GM23338 (cell line): ENCODE results near the gene RYR2. TPM values are rescaled to one million over a fixed set of nuclear protein-coding genes. Genes with fewer than 3 reads are reported as not detected.

Source experiments
- ATAC-seq: fragments of 200-7000 bp; cut with Tn5 transposase; 3 replicates; pipeline ENCODE4 v1.9.1; 2020
- DNase-seq: peaks from one replicate; pipeline ENCODE4 v3.0.0-alpha.2; 2015; ENCODE audit warnings: low spot score
- H2AFZ ChIP-seq: fragments of 200-600 bp; sonication (generic); 2 replicates; pipeline ENCODE4 v1.8.0; 2016; ENCODE audit warnings: antibody characterized with exemption, mild to moderate bottlenecking, moderate library complexity
- H3F3A ChIP-seq: fragments of 200-600 bp; sonication (generic); replicated peaks from 2 replicates; pipeline ENCODE4 v1.8.0; 2017; ENCODE audit warnings: antibody characterized with exemption, mixed run types, low read depth
- H3K27ac ChIP-seq: fragments of 200-600 bp; sonication (generic); 2 replicates; pipeline ENCODE4 v1.6.1; 2016; ENCODE audit warnings: low read depth
- H3K27me3 ChIP-seq: fragments of 200-600 bp; sonication (generic); 2 replicates; pipeline ENCODE4 v1.8.0; 2016; ENCODE audit warnings: mild to moderate bottlenecking, mixed run types, moderate library complexity; ENCODE audit not compliant: insufficient read depth
- H3K36me3 ChIP-seq: fragments of 200-600 bp; sonication (generic); 2 replicates; pipeline ENCODE4 v1.8.0; 2016; ENCODE audit warnings: mild to moderate bottlenecking; ENCODE audit not compliant: insufficient read depth
- H3K4me1 ChIP-seq: fragments of 200-600 bp; sonication (generic); 2 replicates; pipeline ENCODE4 v1.8.0; 2016; ENCODE audit warnings: mild to moderate bottlenecking, moderate library complexity; ENCODE audit not compliant: insufficient read depth
- H3K4me2 ChIP-seq: fragments of 200-600 bp; sonication (generic); 2 replicates; pipeline ENCODE4 v1.7.1; 2017; ENCODE audit warnings: mixed run types
- H3K4me3 ChIP-seq: fragments of 200-600 bp; sonication (generic); 2 replicates; pipeline ENCODE4 v1.6.1; 2016; ENCODE audit warnings: mixed run types
- H3K79me2 ChIP-seq: fragments of 200-600 bp; sonication (generic); replicated peaks from 2 replicates; pipeline ENCODE4 v1.8.0; 2017; ENCODE audit warnings: mild to moderate bottlenecking; ENCODE audit not compliant: insufficient read depth
- H3K9me2 ChIP-seq: fragments of 200-600 bp; sonication (generic); 2 replicates; pipeline ENCODE4 v1.8.0; 2017; ENCODE audit not compliant: insufficient read depth
- H4K20me1 ChIP-seq: fragments of 200-600 bp; sonication (generic); replicated peaks from 2 replicates; pipeline ENCODE4 v1.8.0; 2017; ENCODE audit warnings: mild to moderate bottlenecking; ENCODE audit not compliant: insufficient read depth
- H3K27ac Mint-ChIP-seq: 2 replicates; pipeline ENCODE4 v1.8.0; 2020; ENCODE audit warnings: inconsistent platforms, mild to moderate bottlenecking, moderate library complexity, mixed read lengths
- H3K27me3 Mint-ChIP-seq: 3 replicates; pipeline ENCODE4 v1.8.0; 2022; ENCODE audit warnings: low read depth, mild to moderate bottlenecking, moderate library complexity, mixed read lengths, inconsistent platforms; ENCODE audit not compliant: insufficient read depth, poor library complexity
- H3K36me3 Mint-ChIP-seq: 3 replicates; pipeline ENCODE4 v1.8.0; 2021; ENCODE audit warnings: low read depth, mild to moderate bottlenecking, inconsistent platforms, moderate library complexity, mixed read lengths
- H3K4me1 Mint-ChIP-seq: 3 replicates; pipeline ENCODE4 v1.8.0; 2020; ENCODE audit warnings: mild to moderate bottlenecking, inconsistent platforms, mixed read lengths
- H3K4me3 Mint-ChIP-seq: 3 replicates; pipeline ENCODE4 v1.8.0; 2021; ENCODE audit warnings: moderate library complexity, mild to moderate bottlenecking, inconsistent platforms, mixed read lengths
- H3K9me3 Mint-ChIP-seq: 3 replicates; pipeline ENCODE4 v1.8.0; 2020; ENCODE audit warnings: moderate library complexity, mild to moderate bottlenecking, inconsistent platforms, mixed read lengths
- CREB1 ChIP-seq: fragments of 250-450 bp; sonication (Bioruptor Pico); IDR thresholded peaks from 2 replicates; pipeline ENCODE4 v1.5.0; 2020; ENCODE audit warnings: low read depth, mild to moderate bottlenecking, moderate library complexity
- EZH2 ChIP-seq: fragments of 200-600 bp; sonication (generic); IDR thresholded peaks from one replicate; pipeline ENCODE4 v1.8.0; 2017; ENCODE audit warnings: antibody characterized with exemption, mild to moderate bottlenecking, low read depth; ENCODE audit not compliant: unreplicated experiment
- EZH2phosphoT487 ChIP-seq: fragments of 200-600 bp; sonication (generic); IDR thresholded peaks from one replicate; pipeline ENCODE4 v1.8.1; 2018; ENCODE audit warnings: antibody characterized with exemption; ENCODE audit not compliant: unreplicated experiment
- JUNB ChIP-seq: IDR thresholded peaks from one replicate; pipeline ENCODE4 v1.6.1; 2016; ENCODE audit warnings: antibody characterized with exemption; ENCODE audit not compliant: unreplicated experiment
- ZNF331 ChIP-seq: fragments of 250-450 bp; sonication (Bioruptor Pico); IDR thresholded peaks from 2 replicates; pipeline ENCODE4 v1.5.0; 2020; ENCODE audit warnings: low read depth, mild to moderate bottlenecking, moderate library complexity
- polyA plus RNA-seq: library from polyadenylated mRNA; unstranded; fragments of >200 nt; fragmentation: Nextera tagmentation; extraction: Ambion mirVana; gene quantifications from 2 replicates; pipeline ENCODE4 v1.2.1, GENCODE V29; 2016
- total RNA-seq: library from RNA; depleted of rRNA; stranded (reverse); fragments of >200 nt; shearing (Covaris generic); gene quantifications from 2 replicates; pipeline ENCODE4 v1.2.3, GENCODE V29; 2014
- TF ChIP-seq, protein P1 (sequence below): IDR thresholded peaks from 2 replicates; pipeline ENCODE4 v1.6.1; 2016; ENCODE audit warnings: antibody characterized with exemption
- TF ChIP-seq, protein P2 (sequence below): fragments of 250-450 bp; sonication (Bioruptor Pico); IDR thresholded peaks from 2 replicates; pipeline ENCODE4 v1.5.0; 2020; ENCODE audit warnings: mild to moderate bottlenecking, moderate library complexity
- TF ChIP-seq, protein P3 (sequence below): IDR thresholded peaks from one replicate; pipeline ENCODE4 v1.6.1; 2018; ENCODE audit warnings: antibody characterized with exemption; ENCODE audit not compliant: unreplicated experiment

The RYR2 gene
- total and polyA plus RNA-seq, 2 experiments from 2014 or later = 8.9 to 10.0 TPM

DNA sequence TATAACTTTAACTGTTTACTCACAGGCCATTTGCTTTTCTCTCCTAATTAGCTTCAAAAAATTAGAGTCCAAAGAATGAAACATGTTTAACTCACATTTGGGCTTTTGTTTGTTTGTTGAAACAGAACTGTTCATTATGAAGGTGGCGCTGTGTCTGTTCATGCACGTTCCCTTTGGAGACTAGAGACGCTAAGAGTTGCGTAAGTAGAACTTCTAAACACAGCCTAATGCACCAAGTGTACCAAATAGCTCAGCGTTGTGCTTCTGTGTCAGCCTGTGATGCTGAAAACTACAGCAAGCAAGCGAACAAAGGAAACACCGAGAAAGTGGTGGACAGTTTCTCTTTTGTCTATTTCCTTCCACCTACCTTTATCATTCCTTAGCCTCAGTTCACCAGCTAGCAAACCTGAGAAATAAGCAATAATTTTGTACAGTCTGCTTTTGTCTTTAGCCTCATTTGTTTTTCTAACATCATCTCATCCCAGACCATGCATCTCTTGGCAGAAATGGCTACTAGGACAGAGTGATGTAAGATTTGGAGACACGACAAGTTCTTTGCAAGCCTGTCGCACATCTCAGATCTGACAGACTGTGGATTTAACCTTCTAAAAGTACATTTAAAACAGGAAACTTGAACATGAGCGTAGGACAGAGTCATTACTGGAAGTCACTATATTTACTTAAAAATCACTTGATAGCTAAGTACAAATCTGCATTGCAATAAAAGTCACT is 375.1 kb downstream of the RYR2 start (continued):
- TF ChIP-seq, protein P1, sequence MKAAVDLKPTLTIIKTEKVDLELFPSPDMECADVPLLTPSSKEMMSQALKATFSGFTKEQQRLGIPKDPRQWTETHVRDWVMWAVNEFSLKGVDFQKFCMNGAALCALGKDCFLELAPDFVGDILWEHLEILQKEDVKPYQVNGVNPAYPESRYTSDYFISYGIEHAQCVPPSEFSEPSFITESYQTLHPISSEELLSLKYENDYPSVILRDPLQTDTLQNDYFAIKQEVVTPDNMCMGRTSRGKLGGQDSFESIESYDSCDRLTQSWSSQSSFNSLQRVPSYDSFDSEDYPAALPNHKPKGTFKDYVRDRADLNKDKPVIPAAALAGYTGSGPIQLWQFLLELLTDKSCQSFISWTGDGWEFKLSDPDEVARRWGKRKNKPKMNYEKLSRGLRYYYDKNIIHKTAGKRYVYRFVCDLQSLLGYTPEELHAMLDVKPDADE = no peak
- TF ChIP-seq JUNB = no peak
- no peak for TF ChIP-seq ZNF331 (CRISPR knock-in tag)
- no peak for TF ChIP-seq CREB1 (CRISPR knock-in tag)

- Mint-ChIP-seq H3K27me3 (no peaks in the 10 kb centered on the region), H3K4me3 (no peak overlapping the region), H3K9me3 (no peaks in the 10 kb centered on the region), H3K36me3 (peaks cover 3% of the 10 kb centered on the region; the same call in 1 of the 3 replicates), H3K4me1 (peaks cover 6% of the 10 kb centered on the region; the same call in 2 of the 3 replicates), H3K27ac (0 out of 2 replicates have a peak overlapping the region, but pooled peaks have one; percentile 70)
- no peak overlapping the region for H3K4me2 ChIP-seq
- H3K4me3 ChIP-seq = no peak overlapping the region
- DNase-seq (no peak), ATAC-seq (no peak)
- no peaks in the 10 kb centered on the region for H3K36me3 ChIP-seq
- H4K20me1 ChIP-seq = no peaks in the 10 kb centered on the region
- H2AFZ ChIP-seq = no peak overlapping the region
- H3K9me2 ChIP-seq = no peaks in the 10 kb centered on the region
- TF ChIP-seq JUNB (no peak), EZH2 (no peak)
- H3K27me3 ChIP-seq = no peaks in the 10 kb centered on the region
- no peaks in the 10 kb centered on the region for H3K79me2 ChIP-seq
- H3K27ac ChIP-seq = no peak overlapping the region
- H3F3A ChIP-seq = no peaks in the 10 kb centered on the region
- no peaks in the 10 kb centered on the region for H3K4me1 ChIP-seq
Observed at GRCh38 chr1:237428809-237429208, 386.8 kb downstream of the RYR2 start.

DNA sequence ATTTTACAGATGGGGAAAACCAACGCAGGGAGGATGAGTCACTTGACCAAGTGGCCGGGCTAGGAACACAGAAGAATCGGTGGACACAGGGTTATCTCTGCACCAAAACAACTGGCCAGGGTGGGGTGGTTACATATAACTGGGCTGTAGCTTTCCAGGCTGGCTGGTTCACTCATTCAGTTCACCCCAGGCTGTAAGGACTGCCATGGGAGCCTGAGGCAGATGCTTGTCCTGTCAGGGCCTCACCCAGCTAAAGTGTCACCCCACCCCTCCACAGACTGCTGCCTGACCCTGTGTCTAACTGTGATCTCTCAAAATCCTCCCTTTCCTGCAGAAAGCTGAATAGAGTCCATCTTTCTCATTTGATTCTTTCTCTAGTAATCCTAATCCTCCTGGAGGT is 387.3 kb downstream of the RYR2 start:
- Histone ChIP-seq H3K27me3 (no peaks in the 10 kb centered on the region), H3K4me3 (no peak overlapping the region), H3K27ac (no peak overlapping the region), H3K36me3 (no peaks in the 10 kb centered on the region), H3K79me2 (no peaks in the 10 kb centered on the region), H3K9me2 (no peaks in the 10 kb centered on the region), H3K4me2 (no peak overlapping the region), H3K4me1 (no peaks in the 10 kb centered on the region), H3F3A (no peaks in the 10 kb centered on the region), H2AFZ (no peak overlapping the region), H4K20me1 (no peaks in the 10 kb centered on the region)
- Mint-ChIP-seq H3K36me3 (peaks cover 3% of the 10 kb centered on the region; the same call in 1 of the 3 replicates), H3K4me3 (no peak overlapping the region), H3K9me3 (no peaks in the 10 kb centered on the region), H3K27me3 (no peaks in the 10 kb centered on the region), H3K27ac (peak overlapping the region; percentile 70; the same call in 1 of the 2 replicates), H3K4me1 (peaks cover 6% of the 10 kb centered on the region; the same call in 2 of the 3 replicates)
- peak; percentile 63 for ATAC-seq
- TF ChIP-seq, protein P2, sequence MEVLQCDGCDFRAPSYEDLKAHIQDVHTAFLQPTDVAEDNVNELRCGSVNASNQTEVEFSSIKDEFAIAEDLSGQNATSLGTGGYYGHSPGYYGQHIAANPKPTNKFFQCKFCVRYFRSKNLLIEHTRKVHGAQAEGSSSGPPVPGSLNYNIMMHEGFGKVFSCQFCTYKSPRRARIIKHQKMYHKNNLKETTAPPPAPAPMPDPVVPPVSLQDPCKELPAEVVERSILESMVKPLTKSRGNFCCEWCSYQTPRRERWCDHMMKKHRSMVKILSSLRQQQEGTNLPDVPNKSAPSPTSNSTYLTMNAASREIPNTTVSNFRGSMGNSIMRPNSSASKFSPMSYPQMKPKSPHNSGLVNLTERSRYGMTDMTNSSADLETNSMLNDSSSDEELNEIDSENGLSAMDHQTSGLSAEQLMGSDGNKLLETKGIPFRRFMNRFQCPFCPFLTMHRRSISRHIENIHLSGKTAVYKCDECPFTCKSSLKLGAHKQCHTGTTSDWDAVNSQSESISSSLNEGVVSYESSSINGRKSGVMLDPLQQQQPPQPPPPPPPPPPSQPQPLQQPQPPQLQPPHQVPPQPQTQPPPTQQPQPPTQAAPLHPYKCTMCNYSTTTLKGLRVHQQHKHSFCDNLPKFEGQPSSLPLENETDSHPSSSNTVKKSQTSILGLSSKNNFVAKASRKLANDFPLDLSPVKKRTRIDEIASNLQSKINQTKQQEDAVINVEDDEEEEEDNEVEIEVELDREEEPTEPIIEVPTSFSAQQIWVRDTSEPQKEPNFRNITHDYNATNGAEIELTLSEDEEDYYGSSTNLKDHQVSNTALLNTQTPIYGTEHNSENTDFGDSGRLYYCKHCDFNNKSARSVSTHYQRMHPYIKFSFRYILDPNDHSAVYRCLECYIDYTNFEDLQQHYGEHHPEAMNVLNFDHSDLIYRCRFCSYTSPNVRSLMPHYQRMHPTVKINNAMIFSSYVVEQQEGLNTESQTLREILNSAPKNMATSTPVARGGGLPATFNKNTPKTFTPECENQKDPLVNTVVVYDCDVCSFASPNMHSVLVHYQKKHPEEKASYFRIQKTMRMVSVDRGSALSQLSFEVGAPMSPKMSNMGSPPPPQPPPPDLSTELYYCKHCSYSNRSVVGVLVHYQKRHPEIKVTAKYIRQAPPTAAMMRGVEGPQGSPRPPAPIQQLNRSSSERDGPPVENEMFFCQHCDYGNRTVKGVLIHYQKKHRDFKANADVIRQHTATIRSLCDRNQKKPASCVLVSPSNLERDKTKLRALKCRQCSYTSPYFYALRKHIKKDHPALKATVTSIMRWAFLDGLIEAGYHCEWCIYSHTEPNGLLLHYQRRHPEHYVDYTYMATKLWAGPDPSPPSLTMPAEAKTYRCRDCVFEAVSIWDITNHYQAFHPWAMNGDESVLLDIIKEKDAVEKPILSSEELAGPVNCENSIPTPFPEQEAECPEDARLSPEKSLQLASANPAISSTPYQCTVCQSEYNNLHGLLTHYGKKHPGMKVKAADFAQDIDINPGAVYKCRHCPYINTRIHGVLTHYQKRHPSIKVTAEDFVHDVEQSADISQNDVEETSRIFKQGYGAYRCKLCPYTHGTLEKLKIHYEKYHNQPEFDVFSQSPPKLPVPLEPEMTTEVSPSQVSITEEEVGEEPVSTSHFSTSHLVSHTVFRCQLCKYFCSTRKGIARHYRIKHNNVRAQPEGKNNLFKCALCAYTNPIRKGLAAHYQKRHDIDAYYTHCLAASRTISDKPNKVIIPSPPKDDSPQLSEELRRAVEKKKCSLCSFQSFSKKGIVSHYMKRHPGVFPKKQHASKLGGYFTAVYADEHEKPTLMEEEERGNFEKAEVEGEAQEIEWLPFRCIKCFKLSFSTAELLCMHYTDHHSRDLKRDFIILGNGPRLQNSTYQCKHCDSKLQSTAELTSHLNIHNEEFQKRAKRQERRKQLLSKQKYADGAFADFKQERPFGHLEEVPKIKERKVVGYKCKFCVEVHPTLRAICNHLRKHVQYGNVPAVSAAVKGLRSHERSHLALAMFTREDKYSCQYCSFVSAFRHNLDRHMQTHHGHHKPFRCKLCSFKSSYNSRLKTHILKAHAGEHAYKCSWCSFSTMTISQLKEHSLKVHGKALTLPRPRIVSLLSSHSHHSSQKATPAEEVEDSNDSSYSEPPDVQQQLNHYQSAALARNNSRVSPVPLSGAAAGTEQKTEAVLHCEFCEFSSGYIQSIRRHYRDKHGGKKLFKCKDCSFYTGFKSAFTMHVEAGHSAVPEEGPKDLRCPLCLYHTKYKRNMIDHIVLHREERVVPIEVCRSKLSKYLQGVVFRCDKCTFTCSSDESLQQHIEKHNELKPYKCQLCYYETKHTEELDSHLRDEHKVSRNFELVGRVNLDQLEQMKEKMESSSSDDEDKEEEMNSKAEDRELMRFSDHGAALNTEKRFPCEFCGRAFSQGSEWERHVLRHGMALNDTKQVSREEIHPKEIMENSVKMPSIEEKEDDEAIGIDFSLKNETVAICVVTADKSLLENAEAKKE (CRISPR knock-in tag) = no peak
- TF ChIP-seq EZH2phosphoT487 = no peak
- TF ChIP-seq, protein P3, sequence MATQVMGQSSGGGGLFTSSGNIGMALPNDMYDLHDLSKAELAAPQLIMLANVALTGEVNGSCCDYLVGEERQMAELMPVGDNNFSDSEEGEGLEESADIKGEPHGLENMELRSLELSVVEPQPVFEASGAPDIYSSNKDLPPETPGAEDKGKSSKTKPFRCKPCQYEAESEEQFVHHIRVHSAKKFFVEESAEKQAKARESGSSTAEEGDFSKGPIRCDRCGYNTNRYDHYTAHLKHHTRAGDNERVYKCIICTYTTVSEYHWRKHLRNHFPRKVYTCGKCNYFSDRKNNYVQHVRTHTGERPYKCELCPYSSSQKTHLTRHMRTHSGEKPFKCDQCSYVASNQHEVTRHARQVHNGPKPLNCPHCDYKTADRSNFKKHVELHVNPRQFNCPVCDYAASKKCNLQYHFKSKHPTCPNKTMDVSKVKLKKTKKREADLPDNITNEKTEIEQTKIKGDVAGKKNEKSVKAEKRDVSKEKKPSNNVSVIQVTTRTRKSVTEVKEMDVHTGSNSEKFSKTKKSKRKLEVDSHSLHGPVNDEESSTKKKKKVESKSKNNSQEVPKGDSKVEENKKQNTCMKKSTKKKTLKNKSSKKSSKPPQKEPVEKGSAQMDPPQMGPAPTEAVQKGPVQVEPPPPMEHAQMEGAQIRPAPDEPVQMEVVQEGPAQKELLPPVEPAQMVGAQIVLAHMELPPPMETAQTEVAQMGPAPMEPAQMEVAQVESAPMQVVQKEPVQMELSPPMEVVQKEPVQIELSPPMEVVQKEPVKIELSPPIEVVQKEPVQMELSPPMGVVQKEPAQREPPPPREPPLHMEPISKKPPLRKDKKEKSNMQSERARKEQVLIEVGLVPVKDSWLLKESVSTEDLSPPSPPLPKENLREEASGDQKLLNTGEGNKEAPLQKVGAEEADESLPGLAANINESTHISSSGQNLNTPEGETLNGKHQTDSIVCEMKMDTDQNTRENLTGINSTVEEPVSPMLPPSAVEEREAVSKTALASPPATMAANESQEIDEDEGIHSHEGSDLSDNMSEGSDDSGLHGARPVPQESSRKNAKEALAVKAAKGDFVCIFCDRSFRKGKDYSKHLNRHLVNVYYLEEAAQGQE = no peak
- TF ChIP-seq EZH2 = no peak
- no peak for DNase-seq
